HTERT RPE-1 (cell line): ENCODE data around the gene PYROXD2.

Experiments used
- in situ Hi-C: fragments of 300-500 bp; cut with MboI; formaldehyde crosslinking; loops from 4 replicates; pipeline ENCODE4 v1.14.3; 2020; ENCODE audit warnings: low sequenced_read_pairs

Gene PYROXD2

DNA sequence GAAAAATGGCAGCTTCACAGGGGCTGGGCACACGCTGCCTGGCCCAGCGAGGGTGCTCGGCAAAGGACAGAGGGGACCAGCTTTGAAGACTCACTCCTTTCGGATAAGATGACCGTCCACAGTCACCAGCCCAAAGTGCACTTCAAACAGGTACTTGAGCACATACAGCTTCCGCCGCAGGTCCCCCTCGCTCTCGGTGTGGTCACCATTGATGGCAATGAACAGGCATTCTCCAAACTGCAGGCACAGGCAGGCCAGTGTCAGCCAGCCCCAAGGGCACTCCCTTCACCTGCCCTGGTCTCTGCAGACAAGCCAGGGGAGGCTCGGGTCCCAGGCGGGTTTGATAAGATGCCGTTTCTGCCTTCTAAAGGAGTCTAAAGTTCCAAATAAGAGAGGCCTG is 20.2 kb upstream of the PYROXD2 start:
- in situ Hi-C loops = no loop called here

DNA sequence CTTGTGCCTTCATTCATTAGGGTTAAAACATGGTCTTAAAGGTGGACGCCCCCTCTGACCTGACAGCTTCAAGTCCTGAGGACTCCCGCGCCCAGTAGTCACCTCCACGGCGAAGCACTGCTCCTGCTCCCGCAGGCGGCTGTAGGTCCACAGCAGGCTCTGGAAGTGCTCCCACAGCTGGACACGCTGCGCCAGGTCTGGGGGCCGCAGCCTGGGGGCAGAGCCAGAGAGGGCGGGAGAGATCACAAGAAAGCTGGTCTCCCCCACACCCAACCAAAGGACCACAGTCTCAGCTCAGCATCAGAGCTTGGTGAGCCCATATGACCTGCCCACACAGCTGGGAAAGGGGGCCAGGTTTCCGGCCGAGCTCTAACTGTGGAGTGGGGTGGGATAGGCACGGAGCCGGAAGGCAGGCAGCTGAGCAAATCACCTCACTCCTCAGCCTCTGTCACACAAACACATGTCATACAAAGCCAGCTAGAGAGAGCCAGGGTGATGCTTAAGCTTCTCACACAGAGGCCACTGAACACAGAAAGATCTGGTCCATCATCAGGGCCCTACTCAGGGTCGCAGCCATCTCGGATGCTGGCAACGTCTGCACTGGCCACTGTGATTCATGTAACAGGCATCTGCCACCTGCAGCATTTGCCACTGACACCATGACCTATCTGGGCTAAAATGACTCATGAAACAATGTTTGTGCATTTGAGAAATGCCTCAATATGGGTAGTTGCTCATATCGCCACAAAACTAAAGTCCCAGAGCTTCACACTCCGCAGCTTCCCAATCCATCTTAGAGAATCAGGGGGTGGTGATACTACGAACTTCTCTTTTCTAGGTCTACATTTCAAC is 19.1 kb upstream of the PYROXD2 start:
- in situ Hi-C loops = no loop called here

DNA sequence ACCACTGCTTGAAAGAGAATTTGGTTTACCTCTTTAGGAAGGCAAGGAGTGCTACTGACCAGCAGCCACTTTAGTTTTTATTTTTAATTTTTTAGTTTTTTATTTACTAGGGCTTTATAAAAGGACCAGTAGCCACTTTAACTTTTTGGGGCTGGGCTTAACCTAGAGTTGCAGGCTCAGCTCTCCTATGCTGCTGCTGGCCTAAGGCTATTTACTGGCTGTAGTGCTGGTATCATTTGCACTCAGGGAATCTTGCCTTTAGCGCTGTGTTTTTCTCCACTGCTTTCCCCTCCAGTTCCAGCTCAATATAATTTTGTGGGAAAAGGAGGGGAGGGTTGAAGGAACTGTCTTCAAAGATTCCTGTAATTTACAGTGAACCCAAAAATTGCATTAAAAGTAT is 18.4 kb upstream of the PYROXD2 start:
- in situ Hi-C loops = no loop called here

DNA sequence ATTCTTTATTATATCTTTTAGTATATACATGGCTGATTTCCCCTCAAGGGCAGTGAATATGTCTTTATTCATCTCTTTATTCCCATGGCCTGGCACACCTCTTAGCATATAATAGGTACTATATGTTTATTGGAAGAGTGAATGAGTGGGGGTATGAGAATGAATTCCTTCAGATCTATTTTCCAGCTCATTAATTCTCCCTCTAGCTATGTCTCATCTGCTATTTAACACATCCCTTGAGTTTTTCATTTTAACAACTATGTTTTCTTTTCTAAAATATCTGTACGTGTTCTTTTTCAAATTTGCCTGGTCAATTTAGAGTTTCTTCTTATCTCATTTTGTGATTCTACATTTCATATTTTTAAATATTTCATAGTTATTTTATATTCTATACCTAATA is 17.3 kb upstream of the PYROXD2 start:
- in situ Hi-C loops = no loop called here

DNA sequence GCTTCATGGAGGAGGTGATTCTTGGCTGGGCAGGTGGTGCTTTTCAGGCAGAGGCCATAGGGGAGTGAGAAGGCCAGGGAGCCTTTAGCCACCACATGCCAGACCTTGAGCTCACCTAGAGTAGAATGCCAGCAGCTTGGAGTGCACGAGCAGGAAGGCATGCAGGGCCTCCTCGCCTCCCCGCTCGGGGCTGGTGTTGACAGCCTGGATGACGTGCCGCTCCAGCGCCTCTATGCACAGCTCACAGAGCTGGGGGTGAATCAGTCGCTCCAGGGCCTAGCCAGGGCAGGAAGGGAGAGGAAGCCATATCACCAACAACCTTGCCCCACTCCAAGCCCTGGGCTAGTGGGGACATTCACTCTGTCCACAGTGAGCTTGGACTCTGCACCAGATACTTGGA is 16.0 kb upstream of the PYROXD2 start:
- in situ Hi-C loops = no loop called here

DNA sequence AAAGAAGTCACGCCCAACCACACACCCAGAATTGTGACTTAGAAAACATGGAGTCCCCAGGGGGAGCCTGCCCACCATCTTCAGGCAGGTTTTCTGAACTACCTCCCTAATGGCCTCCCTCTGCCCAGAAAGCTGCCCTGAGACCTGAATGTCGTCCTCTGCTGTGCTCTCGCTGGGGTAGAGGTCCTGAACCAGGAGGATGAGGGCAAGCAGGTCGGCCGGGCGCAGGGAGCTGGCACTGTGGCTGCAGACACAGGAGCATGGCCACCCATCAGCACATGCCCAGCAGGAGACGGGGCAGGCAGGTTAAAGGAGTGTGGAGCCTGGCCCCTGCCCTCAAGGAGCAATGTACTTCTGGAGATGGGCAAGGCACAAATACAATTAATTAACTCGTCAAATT is 15.4 kb upstream of the PYROXD2 start:
- in situ Hi-C loops = no loop called here

DNA sequence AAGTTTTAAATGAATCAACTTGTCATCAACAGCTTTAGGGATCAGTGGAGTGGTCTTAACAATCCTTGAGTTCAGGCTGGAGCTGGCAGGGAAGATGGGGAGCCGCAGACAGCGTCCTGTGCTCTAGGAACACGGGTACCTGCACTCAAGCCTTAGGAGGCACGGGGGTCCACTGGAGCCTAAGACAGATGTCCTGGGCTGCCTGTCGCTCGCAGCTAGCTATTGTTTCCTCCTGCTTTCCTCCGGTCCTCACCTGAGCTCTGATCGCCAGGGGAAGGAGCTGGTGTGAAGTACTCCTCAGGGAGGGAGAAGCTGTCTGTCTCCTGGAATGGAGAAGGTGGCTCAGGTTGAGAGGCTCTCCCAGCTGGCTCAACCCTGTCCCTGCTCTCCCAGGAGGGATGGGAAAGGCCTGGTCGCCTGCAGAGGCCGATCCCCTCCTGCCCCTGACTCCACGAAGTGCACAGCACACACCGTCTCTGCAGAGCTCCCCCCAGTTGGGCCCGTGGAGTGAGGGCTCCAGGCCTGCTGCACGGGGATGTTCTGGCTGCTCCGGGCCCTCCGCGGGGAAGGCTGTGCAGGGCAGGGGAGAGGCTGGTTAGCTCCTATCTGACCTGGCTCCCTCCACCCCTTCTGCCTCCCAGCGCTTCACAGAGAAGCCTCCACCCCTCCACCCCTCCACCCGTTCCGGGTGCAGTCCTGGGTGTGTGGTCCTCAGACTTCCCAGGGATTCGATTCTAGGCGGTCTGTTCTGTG is 14.5 kb upstream of the PYROXD2 start:
- in situ Hi-C loops = no loop called here

DNA sequence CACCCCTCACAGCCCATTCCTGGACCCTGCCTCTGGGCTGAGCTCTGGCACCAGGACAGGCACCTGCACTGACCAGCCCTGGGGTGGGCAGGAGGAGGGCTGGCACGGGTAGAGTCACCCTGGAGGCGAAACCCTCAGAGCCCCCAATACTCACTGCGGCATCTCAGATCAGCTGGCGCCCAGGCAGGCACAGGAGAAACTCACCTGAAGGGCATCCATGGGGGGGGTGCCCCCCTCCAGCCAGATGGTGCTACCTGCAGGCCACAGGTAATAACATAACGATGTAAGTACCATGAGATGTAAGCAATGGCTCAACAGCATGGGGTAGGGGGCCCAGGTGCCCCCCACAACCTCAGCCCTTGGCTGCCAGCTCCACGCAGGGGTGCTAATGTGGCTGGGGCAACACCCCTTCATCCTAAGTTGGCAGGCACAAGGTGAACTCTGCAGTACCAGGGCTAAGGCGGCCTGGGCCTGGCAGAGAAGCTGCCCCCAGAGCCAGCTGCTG is 12.1 kb upstream of the PYROXD2 start:
- in situ Hi-C loops = no loop called here

DNA sequence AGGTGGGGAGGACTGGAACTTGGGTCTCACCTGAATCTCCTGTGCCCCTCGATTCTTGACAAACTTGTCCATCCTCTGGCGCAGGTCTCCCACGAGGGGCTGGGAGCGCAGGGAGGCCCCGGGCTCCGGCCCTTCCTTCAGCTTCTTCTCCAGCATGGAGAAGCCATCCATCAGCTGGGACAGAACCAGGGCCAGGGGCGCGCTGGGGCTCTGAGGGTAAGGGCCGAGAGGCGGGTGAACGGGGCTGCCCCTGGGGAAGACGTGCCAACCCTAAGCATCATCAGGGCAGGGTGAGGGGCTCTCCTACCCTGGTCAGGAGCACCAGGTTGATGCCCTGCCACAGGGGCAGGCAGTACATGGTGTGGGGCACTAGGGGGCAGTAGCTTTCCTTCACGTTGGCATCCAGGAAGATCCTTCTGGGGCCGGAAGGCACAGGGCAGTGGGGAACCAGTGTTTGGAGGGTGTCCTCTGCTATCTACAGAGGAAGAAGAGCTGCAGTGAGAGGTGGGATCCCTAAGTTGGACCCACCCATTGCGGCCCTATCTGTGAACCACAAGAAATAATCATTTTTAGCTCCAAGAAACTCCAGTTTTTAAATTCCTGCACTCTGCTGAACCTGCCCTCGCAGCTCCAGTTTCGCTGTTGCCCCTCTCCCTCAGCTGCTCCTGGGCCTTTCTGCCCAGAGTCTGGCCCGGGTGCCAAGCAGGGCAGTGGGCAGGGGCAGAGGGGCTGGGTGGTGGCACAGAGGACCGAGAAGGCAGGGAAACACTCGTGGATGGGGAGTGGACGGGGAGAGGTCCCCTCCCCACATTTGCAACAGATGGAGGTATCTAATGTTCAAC is 10.8 kb upstream of the PYROXD2 start:
- in situ Hi-C loops = no loop called here

DNA sequence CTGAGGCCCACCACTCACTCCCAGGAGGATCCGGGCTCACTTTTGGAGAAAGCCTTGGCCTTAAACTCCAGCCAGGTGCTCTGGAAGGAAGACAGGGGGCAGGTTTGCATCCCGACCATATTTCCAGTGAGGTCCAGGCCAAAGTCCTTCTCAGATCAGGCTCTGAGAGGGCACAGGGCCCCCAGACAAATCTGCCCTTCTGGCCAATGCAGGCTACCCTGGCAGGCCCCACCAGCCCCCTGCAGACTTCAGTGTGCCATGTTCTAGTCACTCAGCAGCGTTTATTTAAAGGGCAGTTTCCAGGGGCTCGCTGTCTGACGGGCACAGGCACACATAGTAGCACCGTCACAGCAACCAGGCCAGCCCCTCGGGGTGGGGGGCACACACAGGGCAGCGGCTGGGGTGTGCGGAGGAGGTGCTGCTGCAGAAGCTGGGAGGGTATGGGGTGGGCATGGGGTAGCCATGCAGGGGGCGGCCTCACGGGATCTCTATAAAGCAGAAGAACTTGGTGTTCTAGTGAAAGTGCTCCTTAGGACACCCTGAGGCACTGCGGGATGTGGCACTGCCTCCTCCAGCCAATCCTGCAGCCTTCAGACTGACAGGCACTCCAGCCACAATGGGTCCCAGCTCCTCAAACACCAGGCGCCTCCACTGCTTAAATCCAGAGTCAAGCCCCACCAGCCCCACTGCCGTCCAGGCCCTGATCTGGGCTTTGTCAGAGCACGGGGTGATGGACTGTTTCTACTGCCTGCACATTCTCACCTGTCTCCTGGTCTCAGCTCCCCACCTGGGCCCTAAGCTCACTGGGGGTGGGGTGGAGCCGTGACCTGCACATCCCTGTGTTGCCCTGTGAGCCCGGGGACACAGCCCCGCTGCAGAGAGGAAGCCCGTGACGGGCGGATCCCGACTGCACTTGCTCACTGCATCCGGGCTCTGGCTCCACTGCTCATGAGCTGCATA is 9.6 kb upstream of the PYROXD2 start:
- in situ Hi-C loops = no loop called here

DNA sequence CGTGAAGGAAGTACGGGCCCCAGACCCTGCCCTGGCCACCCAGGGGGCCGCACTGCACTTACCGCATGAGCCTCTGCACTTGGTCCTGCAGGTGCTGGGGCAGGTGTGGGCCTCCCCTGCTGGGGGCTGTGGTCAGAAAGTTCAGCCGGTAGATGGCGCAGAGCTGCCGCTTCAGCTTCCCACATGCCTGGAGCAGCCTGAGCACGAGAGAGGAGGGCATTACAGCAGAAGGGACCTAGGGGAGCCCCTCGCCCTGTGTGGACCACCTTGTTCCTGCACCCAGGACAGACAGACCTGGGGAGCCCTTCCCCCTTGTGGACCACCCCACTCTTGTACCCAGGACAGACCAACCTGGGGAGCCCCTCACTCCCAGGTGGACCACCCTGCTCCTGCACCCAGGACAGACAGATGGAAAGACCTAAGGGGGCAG is 8.7 kb upstream of the PYROXD2 start:
- in situ Hi-C loops = no loop called here

DNA sequence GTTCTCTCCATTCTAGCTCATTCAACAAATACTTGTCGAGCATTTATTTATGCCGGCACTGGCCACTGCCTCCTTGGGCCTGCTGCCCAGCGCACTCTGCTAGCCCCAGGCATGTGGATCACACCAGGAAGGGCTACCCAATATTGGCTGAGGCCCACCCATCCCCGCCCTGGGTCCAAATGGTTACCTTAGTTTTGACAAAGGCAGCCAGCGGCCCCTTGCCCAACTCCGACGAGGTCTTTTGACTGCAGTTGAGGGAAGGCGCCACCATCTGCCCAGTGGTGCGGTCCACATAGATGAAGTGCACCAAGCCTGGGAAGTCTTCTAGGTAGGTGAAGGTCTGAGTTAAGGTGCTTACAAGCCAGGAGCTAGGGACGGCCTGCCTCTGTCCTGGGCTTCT is 7.2 kb upstream of the PYROXD2 start:
- in situ Hi-C loops = no loop called here

DNA sequence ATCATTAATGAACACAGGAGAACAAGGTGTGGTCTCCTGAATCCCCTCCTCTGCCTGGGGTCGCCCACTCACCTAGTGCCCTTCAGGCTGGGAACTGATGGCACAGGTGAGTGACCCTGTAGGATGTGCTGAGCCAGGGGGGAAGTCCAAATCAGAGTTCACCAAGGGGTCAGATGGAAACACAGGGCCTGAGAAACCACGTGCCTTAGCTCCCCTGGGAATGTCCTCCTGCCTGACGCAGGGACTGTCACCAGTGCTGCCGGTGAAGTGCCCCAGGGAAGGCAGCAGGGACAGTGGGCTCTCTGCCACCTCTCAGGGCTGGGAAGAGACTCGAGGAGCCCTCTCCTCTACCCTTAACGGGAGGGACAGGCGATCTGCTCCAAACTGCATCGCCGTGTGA is 5.8 kb upstream of the PYROXD2 start:
- in situ Hi-C loops = no loop called here

DNA sequence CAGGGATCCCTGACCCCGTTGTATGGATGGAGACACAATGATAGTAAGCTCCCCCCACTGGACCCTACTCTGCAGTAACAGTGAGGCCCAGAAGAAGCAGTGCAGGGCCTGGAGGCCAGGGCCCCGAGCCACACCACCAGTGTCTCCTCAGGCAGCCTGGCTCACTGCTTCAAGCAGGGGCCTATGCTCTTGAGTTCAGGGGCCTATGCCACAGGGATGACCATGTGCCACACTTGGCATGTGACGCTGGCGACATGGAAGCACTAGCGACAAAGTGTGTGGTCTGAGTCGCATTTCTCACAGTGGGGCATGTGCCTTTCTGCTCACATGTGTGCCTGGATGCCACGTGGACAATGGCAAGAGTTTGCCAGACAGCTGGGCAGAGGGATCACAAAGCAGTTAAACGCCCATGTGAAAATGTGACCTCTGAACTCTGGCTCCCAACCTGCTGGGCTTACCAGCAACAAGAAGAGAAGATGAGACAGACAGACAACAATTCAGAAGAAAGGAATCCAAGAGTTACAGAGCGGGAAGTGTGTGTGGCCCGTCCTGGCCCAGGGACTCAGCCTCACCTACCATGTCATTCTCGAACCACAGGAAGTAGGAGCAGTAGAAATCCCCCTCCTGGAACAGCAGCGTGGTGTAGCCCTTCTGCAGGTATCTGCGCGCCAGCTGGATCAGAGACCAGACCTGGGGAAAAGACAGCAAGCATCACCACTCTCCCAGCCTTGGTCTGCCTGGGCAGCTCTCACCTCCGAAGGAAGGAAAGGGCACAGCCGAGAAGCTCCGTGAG is 4.7 kb upstream of the PYROXD2 start:
- in situ Hi-C loops = no loop called here

DNA sequence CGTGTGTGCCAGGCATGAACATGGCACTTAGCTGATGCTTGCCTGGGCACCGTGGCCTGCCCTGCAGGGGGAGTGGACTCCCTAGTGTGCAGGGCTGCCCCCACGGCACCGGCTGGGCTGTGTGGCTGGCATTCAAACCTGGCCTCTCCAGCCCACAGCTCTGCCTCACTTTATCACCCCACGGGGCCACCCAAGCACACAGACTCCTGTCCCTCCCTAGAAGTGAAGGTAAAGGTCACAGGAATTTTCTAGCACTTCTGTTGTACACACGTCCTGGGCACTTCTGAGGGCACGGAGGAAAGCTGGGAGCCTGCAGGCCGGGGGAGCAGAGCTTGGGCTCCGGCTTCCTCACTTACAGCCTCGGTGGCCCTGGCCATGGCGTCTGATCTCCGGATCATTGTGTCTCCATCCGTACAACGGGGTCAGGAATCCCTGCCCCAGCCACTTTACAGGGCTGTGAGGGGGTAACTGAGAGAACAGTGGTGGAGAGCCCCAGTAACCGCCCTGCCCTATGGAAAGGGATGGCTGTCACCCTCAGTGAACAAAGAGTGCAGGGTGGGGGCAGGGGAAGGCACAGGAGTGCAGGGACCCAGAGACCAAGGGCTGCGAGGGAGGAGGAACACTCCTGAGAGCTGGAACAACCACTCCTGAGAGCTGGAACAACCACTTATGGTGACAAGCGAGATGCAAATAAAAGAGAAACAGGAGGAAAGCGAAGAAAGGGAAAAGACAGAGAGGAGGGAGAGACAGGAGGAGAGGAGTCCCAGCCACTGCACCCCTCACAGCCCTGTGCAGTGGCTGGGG is 3.9 kb upstream of the PYROXD2 start:
- in situ Hi-C loops = no loop called here

DNA sequence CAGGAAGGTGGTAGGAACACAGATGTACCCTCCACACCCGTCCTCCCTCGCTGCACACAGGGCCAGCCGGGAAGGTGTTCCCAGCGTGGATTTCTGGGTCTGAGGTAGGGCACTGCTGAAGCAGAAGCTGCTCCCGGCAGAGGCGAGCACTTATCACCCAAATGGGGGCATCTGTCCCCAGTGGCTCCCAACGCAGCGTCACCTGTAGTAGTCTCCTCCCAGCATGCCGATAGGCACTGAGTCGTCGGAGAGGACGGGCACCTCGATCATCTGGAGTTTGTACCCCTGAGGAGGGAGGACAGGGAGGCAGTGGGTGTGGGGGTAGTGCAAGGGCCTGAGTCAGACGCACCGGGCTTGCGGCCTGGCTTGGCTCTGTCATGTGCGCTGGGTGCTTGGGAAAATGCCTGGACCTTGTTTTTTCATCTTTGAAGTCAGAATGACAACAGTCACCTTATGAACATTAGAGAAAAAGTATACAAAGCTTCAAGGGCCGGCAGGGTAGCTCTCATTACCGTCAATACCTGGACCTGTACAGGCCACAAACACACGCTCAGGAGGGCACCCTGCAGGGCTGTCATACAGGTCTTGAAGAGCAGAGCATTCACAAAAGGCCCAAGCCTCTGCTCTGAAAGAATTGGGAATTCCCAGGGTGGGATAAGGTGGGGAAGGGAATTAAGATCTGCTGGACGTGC is 3.1 kb upstream of the PYROXD2 start:
- in situ Hi-C loops = no loop called here

DNA sequence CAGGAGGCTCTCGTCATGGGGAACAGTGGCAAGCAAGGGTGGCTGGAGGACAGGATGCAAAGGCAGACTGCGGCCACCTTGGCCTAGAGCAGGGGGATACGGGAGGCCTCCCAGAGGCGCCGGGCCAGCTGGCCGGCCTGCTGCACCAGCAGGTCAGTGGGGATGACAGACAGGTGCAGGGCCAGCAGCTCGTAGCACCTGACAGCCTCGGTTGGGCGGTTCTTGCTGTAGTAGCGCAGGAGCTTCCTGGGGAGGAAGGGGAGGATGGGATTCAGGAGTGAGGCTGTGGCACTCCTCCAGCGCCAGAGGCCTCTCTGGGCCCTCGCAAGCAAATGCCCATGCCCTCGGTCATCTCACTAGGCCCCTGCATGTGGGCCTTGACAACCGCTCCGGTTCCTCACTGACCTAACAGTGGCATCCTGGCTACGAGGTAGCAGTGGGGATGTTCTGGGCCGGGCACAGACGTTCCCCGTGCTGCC is 2.5 kb upstream of the PYROXD2 start:
- in situ Hi-C loops = no loop called here
